ENCODE measurements around the gene FHIT.

DNA sequence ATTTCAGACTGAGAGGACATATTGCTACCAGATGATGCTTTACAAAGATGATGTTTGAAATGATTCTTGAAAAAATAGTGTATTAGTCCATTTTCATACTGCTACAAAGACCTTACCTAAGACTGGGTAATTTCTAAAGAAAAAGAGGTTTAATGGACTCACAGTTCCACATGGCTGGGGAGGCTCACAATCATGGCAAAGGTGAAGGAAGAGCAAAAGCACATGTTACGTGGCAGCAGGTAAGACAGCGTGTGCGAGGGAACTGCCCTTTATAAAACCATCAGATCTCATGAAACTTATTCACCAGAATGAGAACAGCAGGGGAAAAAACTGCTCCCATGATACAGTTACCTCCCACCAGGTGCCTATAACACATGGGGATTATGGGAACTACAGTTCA, 1543.0 kb downstream of the FHIT start:
- TF ChIP-seq BHLHE40 (IDR thresholded peaks at IDR 0.05; ENCODE audit: low read depth, low read length) (no peak), RAD21 (IDR thresholded peaks at IDR 0.05; ENCODE audit: low read length) (no peak), POLR2A (IDR thresholded peaks at IDR 0.05; ENCODE audit: low read depth, low read length) (no peak), RFX5 (IDR thresholded peaks at IDR 0.05; ENCODE audit: low read depth, low read length) (no peak), RCOR1 (IDR thresholded peaks at IDR 0.05; ENCODE audit: insufficient replicate concordance, low read length) (no peak), SMC3 (IDR thresholded peaks at IDR 0.05; ENCODE audit: low read depth, low read length) (no peak), CEBPB (IDR thresholded peaks at IDR 0.05; ENCODE audit: low read depth, low read length) (no peak), MXI1 (IDR thresholded peaks at IDR 0.05; ENCODE audit: borderline replicate concordance, low read depth, low read length) (no peak), CHD1 (IDR thresholded peaks at IDR 0.05; ENCODE audit: low read depth, low read length) (no peak), MAFK (IDR thresholded peaks at IDR 0.05; ENCODE audit: low read depth, low read length) (no peak)
- TF ChIP-seq, protein P1, sequence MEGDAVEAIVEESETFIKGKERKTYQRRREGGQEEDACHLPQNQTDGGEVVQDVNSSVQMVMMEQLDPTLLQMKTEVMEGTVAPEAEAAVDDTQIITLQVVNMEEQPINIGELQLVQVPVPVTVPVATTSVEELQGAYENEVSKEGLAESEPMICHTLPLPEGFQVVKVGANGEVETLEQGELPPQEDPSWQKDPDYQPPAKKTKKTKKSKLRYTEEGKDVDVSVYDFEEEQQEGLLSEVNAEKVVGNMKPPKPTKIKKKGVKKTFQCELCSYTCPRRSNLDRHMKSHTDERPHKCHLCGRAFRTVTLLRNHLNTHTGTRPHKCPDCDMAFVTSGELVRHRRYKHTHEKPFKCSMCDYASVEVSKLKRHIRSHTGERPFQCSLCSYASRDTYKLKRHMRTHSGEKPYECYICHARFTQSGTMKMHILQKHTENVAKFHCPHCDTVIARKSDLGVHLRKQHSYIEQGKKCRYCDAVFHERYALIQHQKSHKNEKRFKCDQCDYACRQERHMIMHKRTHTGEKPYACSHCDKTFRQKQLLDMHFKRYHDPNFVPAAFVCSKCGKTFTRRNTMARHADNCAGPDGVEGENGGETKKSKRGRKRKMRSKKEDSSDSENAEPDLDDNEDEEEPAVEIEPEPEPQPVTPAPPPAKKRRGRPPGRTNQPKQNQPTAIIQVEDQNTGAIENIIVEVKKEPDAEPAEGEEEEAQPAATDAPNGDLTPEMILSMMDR (conservative IDR thresholded peaks at IDR 0.05; ENCODE audit: low read depth, low read length) = no peak
- TF ChIP-seq, protein P2, sequence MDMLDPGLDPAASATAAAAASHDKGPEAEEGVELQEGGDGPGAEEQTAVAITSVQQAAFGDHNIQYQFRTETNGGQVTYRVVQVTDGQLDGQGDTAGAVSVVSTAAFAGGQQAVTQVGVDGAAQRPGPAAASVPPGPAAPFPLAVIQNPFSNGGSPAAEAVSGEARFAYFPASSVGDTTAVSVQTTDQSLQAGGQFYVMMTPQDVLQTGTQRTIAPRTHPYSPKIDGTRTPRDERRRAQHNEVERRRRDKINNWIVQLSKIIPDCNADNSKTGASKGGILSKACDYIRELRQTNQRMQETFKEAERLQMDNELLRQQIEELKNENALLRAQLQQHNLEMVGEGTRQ (IDR thresholded peaks at IDR 0.05; ENCODE audit: low read depth, low read length) = no peak
